GDM1 (cell line): Measurements from ENCODE around the gene ADGRF5.
"Not testable (repeated sequence)": the region's sequence is repeated elsewhere in the genome, so short reads cannot be mapped to it uniquely, and the experiment has no call there.

Experiments
- DNase-seq: peaks from one replicate; lab custom pipeline; 2025; lab: John Stamatoyannopoulos, UW

Gene ADGRF5

GRCh38 chr6:46894433-46894832 is 27.3 kb downstream of the ADGRF5 start:
- DNase-seq: no peak

GRCh38 chr6:46893648-46894047 is 28.1 kb downstream of the ADGRF5 start:
- DNase-seq: no peak

GRCh38 chr6:46891252-46891795 is 30.4 kb downstream of the ADGRF5 start:
- DNase-seq: no peak

GRCh38 chr6:46888578-46888977 is 33.2 kb downstream of the ADGRF5 start:
- DNase-seq: no peak

- no peak for DNase-seq
Observed at GRCh38 chr6:46888031-46888430, 33.7 kb downstream of the ADGRF5 start.

GRCh38 chr6:46882645-46883044 is 39.1 kb downstream of the ADGRF5 start:
- DNase-seq: no peak

GRCh38 chr6:46879003-46879402 is 42.7 kb downstream of the ADGRF5 start:
- no peak for DNase-seq

DNA sequence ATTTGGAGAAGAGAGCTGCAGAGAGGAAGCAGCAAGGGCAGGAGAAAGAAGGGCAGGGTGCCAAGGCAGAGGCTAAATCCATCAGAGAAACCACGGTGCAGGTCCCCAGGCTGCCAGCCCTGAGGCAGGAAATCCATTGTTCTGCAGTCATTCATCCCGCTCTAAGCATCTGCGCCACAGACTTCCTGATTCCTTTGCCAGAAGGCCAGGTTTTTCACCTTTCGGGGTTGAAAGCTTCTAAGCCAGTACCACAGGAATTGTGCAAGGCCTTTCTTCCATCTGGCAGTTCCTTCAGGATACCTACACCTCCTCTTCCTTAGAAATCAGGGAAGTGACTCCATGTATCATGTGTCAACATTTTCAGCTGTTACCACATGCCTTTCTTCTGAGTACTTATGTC is 45.6 kb downstream of the ADGRF5 start:
- peak; percentile 8 for DNase-seq

- no peak for DNase-seq
Observed at GRCh38 chr6:46867411-46867810, 54.3 kb downstream of the ADGRF5 start.

GRCh38 chr6:46865221-46865620 is 56.5 kb downstream of the ADGRF5 start:
- DNase-seq: no peak

- DNase-seq: no peak
Observed at GRCh38 chr6:46863791-46864190, 57.9 kb downstream of the ADGRF5 start.

GRCh38 chr6:46862381-46862780 is 59.4 kb downstream of the ADGRF5 start:
- no peak for DNase-seq

DNA sequence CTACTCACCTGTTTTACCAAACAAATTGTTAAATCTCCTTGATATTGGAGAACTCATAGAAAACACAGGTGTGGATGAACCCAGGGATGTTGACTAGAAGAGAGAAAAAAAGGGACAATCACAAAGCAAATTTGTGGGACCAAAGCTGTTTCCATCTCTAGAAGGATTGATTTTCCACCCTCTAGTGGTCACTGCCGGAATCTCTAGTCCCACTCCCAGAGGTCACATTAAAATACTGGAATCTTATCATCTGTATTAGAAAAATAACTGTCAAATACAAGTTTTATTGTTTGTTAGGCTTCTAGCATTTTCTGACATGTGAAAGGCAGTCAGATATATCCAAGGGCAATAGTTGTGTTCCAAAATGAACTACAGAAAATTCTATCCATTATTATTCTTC is 65.8 kb downstream of the ADGRF5 start:
- not testable (repeated sequence) for DNase-seq

DNA sequence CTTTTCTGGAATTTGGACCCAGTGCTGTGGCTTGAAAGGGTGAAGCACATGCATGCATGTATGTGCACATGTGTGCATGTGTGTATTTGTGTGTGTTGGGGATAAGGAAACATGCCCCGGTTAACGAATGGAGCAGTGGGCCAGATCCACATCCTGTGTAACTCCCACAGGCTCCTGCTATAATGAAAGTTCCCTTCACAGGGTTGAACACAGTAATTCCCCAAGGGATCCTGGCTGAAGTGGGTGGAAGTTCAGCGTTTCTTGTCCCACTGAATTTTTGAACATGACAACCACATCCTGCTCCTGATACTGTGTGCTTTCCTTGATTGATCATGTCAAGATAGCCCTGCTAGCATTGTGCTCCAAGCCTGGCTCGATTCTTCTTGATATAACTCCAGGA is 70.2 kb downstream of the ADGRF5 start:
- not testable (repeated sequence) for DNase-seq

GRCh38 chr6:46850792-46851191 is 70.9 kb downstream of the ADGRF5 start:
- DNase-seq: no peak

DNA sequence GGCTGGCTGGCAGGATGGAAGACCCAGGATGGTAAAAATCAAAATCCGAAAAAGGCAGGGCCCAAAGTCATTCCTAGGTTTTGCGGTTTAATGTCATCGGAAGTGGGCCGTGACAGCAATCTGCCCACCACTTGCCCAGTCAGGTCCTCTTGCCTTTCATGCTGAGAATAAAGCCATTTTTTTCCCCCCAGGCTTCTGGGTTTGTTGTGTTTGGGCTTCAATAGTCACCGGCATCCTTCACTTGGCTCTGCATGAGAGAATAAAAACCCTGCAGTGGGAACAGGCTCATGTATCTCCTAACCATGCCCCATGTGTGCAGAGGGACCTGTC is 72.4 kb downstream of the ADGRF5 start:
- no peak for DNase-seq

GRCh38 chr6:46848684-46849360 is 72.9 kb downstream of the ADGRF5 start:
- DNase-seq: peak; percentile 48

DNA sequence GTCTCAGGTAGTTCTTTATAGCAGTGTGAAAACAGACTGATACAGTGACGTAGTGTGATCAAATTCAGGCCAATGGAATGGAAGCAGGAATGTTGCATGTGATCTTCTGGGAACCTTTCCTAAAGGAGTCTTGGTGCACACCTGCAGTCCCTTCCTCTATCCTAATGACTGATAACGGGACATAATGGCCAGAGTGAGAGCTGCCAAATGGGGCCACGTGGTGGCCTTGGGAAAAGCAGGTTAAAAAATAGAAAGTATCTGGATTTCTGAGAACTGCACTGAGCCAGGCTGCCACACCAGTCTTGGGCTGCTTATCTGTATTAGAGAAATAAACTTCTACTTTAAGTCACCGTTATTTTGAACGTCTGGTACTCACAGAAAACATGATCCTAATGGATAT is 76.6 kb downstream of the ADGRF5 start:
- no peak for DNase-seq

DNA sequence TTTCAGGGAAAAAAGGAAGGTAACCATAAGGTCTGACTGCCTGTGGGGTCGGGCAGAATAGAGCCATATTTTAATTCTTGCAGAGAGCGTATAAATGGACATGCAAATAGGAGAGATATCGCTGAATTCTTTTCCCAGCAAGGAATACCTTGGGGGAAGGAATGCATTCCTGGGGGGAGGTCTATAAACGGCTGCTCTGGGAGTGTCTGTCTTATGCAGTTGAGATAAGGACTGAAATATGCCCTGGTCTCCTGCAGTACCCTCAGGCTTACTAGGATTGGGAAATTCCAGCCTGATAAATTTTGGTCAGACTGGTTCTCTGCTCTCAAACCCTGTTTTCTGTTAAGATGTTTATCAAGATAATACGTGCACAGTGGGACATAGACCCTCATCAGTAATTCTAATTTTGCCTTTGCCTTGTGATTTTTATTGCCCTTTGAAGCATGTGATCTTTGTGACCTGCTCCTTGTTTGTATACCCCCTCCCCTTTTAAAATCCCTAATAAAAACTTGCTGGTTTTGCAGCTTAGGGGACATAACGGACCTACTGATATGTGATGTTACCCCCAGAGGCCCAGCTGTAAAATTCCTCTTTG is 79.4 kb downstream of the ADGRF5 start:
- DNase-seq: not testable (repeated sequence)

GRCh38 chr6:46838033-46838432 is 83.7 kb downstream of the ADGRF5 start:
- DNase-seq: no peak

- not testable (repeated sequence) for DNase-seq
Observed at GRCh38 chr6:46834991-46835390, 86.7 kb downstream of the ADGRF5 start.

GRCh38 chr6:46834257-46834916 is 87.4 kb downstream of the ADGRF5 start:
- DNase-seq: not testable (repeated sequence)

- no peak for DNase-seq
Observed at GRCh38 chr6:46832816-46833215, 88.9 kb downstream of the ADGRF5 start.
